Thoracic aorta (tissue), 2 donors: ENCODE data around the gene PGLYRP4. TPM values are rescaled to one million over a fixed set of nuclear protein-coding genes. Genes with fewer than 3 reads are reported as not detected.

Experiments
- ATAC-seq: fragments of 150-250 bp; one replicate; pipeline ENCODE4 v1.8.0; 2017; ENCODE audit warnings: low read depth; ENCODE audit not compliant: insufficient number of reproducible peaks, low FRiP score
- DNase-seq: peaks from one replicate; pipeline ENCODE4 v3.0.0-alpha.2; 2020; ENCODE audit warnings: low spot score
- H3K27ac ChIP-seq, 2 donors: fragments of 200-600 bp; sonication (generic); 1 replicate in 1 of 2; 2 replicates in 1 of 2; pipeline ENCODE4 v1.5.1; 2016; ENCODE audit warnings: mild to moderate bottlenecking in 2 of 2, moderate library complexity in 2 of 2
- H3K27me3 ChIP-seq: fragments of 200-600 bp; sonication (generic); replicated peaks from 2 replicates; pipeline ENCODE4 v1.6.0; 2016; ENCODE audit warnings: mild to moderate bottlenecking; ENCODE audit not compliant: insufficient read depth
- H3K36me3 ChIP-seq: fragments of 200-600 bp; sonication (generic); one replicate; pipeline ENCODE4 v1.5.1; 2016
- H3K4me1 ChIP-seq, 2 donors: fragments of 200-600 bp; sonication (generic); 1 replicate in 1 of 2; 2 replicates in 1 of 2; pipeline versions ENCODE4 v1.5.1 to v1.6.0; 2016; ENCODE audit warnings: low read depth in 2 of 2, mild to moderate bottlenecking in 1 of 2; ENCODE audit not compliant: control insufficient read depth in 1 of 2
- H3K4me3 ChIP-seq: fragments of 200-600 bp; sonication (generic); 2 replicates; pipeline ENCODE4 v1.5.1; 2016; ENCODE audit warnings: mild to moderate bottlenecking
- H3K9me3 ChIP-seq: fragments of 200-600 bp; sonication (generic); 2 replicates; pipeline ENCODE4 v1.5.1; 2016
- CTCF ChIP-seq: fragments of 200-600 bp; sonication (generic); IDR thresholded peaks from one replicate; pipeline ENCODE4 v1.5.1; 2019; ENCODE audit warnings: antibody characterized with exemption
- total RNA-seq, 2 donors: library from RNA; depleted of rRNA; stranded (reverse); fragments of >200 nt; gene quantifications; one replicate each; pipeline versions ENCODE4 v1.1.0 to v1.2.3, GENCODE V29; 2016

PGLYRP4 gene
- total RNA-seq, 2 donors from 2014 or later, result not detected

- no peaks in the 10 kb centered on the region for H3K4me1 ChIP-seq
- no peaks in the 10 kb centered on the region for H3K9me3 ChIP-seq
- no peak overlapping the region for H3K27ac ChIP-seq
- no peaks in the 10 kb centered on the region for H3K27me3 ChIP-seq
- ATAC-seq, result no peak
- DNase-seq, result no peak
- no peaks in the 10 kb centered on the region for H3K36me3 ChIP-seq
- H3K4me3 ChIP-seq, result no peak overlapping the region
- TF ChIP-seq CTCF, result no peak
Observed at GRCh38 chr1:153387785-153388184, 39.1 kb upstream of the PGLYRP4 start.

DNA sequence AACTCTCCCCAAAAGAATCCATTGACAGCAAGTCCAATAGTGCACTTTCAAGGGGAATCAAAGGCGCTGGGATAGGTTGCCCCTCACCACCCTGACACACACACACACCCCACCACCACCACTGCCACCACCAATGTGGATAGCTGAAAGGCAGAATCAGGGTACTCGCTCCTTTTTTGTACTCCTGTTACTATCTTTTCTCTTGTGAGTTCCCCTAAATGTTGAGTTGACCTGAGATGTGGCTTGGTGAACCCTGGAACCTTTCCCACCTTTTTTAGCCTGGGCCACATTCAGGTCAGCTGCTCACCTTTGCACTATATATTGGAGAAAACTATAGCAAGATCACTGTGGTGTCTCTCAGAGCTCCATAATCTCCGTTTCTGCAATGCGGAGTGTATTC lies 38.4 kb upstream of the PGLYRP4 start:
- no peak overlapping the region for H3K4me3 ChIP-seq
- no peaks in the 10 kb centered on the region for H3K4me1 ChIP-seq
- no peaks in the 10 kb centered on the region for H3K36me3 ChIP-seq
- H3K27me3 ChIP-seq, result no peaks in the 10 kb centered on the region
- H3K9me3 ChIP-seq, result no peaks in the 10 kb centered on the region
- TF ChIP-seq CTCF, result no peak
- DNase-seq (no peak), ATAC-seq (no peak)
- no peak overlapping the region for H3K27ac ChIP-seq

- Histone ChIP-seq H3K36me3 (no peaks in the 10 kb centered on the region), H3K4me1 (no peaks in the 10 kb centered on the region), H3K4me3 (no peak overlapping the region), H3K9me3 (no peaks in the 10 kb centered on the region), H3K27ac (no peak overlapping the region), H3K27me3 (no peaks in the 10 kb centered on the region)
- ATAC-seq (no peak), DNase-seq (no peak)
- TF ChIP-seq CTCF, result no peak
Observed at GRCh38 chr1:153386500-153386901, 37.9 kb upstream of the PGLYRP4 start.

GRCh38 chr1:153384958-153385580 lies 36.4 kb upstream of the PGLYRP4 start:
- no peak for DNase-seq
- H3K4me3 ChIP-seq, result no peak overlapping the region
- no peak for ATAC-seq

DNA sequence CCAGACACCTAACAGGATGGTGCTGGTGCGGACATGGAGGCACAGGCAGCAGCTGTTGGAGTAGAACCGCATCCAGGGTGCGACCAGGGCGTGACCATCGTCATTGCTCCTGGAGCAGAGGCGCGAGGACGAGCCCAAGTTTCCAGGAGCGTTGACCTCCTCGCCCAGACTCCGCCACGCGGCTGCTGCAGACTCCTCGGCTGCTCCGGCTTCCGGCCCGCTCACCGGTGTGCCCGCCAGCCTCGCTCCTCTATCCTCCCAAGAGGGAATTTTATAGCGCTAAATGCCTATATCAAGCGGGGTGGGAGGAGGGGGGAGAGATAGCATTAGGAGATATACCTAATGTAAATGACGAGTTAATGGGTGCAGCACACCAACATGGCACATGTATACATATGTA lies 32.1 kb upstream of the PGLYRP4 start:
- H3K27ac ChIP-seq, result no peak overlapping the region
- H3K36me3 ChIP-seq, result no peaks in the 10 kb centered on the region
- no peak for TF ChIP-seq CTCF
- H3K4me1 ChIP-seq, result no peaks in the 10 kb centered on the region
- H3K9me3 ChIP-seq, result no peaks in the 10 kb centered on the region
- H3K27me3 ChIP-seq, result no peaks in the 10 kb centered on the region
- no peak for ATAC-seq
- no peak for DNase-seq
- no peak overlapping the region for H3K4me3 ChIP-seq

More at GRCh38 chr1:153384958-153385580, 36.4 kb upstream of the PGLYRP4 start:
- Histone ChIP-seq H3K9me3 (no peaks in the 10 kb centered on the region), H3K4me1 (no peaks in the 10 kb centered on the region), H3K27ac (no peak overlapping the region), H3K36me3 (no peaks in the 10 kb centered on the region), H3K27me3 (no peaks in the 10 kb centered on the region)
- no peak for TF ChIP-seq CTCF
